Measurements from ENCODE around the gene MLX.

Gene MLX

GRCh38 chr17:42566883-42567573 is at the start of gene MLX:
MLX (plus strand) TSS chr17:42567100; CDS start chr17:42567125, 25 bp downstream.
- DNase-seq, result peak; percentile 91

DNA sequence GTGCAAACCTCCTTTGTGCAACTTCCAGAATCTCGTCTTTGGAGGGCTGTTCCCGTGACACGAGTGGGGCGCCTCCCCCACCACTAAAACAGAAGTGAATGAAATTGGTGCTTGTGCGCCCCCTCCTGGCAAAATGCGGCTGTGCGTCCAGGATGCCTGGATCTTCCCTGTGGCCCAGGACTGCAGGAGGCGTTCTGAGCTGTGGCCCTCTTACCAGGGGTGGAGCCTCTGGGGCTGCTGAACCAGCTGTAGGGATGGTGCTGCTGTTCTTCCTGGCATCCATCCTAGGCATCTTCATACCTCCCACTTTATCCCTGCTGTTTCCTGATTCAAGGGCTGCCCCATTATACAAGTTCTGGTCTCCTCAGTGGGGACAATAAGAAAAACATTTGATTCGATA is 49.4 kb upstream of the MLX start:
- peak; percentile 84 for DNase-seq

DNA sequence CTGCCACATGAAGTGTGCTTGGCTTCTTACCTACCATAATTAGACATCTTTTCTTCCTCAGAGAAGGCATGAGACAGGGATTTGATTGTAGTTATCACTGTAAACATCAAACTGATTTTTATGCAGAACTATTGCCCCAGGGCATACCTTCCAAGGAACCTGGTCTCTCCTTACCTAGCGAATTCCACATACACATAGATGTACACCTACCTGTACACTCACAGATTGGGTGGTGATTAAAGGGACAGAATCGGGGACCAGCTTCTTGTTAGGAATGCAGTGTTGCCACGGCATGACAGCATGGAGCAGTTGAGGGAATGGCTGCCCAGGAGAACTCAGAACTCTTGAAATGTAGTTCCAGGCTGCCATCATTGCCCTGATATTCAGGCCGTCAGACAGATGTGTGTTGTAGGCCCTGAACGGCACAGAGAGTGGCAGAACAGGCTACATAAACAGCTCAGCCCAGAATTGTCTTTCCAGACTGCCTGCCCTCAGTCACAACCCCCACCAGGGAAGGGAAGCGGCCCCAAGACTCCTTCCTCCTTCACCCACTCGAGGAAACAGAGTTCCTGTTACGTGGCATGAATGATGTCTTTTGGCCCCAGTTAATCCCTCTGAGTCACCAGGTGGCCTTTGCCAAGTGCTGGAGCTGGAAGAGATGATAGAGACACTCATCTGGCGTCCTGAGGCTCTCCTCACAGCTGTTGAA is 48.7 kb upstream of the MLX start:
- DNase-seq, result no peak

DNA sequence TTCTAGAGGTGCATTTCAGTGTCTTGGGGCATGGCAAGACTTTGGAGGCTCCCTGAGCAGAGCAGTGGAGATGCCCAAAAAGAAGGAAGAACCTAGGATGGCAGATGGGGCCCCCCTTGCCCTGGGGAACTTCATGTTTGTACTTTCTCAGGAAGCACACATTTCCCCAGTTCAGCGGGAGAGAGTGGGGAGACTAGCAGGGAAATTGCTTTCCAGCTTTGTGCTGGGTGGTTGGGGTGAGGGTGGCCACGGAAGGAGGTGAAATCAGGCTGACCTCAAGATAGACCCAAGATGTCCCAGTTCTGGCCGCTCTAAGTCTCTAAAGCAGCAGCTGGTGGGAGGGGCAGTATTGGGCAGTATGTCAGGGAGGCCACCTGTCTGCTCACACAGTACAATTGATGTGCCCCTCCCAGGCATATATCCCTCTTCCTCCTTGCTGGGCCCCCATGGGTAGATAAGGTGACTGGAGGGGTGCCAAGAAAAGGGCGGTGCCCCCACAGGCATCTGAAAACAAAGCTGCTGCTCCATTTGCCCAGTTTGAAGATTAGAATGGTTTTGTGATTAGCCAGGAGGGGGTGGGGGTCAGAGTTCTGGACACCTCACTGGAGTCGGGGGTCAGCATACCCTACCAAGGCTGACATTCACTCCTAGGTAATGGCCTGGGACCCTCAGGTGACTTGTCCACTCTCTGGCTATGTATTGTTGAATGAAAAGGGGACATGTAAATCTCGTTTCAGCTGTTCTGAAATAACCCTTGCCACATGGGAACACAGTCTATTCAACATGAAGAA is 48.0 kb upstream of the MLX start:
- no peak for DNase-seq

DNA sequence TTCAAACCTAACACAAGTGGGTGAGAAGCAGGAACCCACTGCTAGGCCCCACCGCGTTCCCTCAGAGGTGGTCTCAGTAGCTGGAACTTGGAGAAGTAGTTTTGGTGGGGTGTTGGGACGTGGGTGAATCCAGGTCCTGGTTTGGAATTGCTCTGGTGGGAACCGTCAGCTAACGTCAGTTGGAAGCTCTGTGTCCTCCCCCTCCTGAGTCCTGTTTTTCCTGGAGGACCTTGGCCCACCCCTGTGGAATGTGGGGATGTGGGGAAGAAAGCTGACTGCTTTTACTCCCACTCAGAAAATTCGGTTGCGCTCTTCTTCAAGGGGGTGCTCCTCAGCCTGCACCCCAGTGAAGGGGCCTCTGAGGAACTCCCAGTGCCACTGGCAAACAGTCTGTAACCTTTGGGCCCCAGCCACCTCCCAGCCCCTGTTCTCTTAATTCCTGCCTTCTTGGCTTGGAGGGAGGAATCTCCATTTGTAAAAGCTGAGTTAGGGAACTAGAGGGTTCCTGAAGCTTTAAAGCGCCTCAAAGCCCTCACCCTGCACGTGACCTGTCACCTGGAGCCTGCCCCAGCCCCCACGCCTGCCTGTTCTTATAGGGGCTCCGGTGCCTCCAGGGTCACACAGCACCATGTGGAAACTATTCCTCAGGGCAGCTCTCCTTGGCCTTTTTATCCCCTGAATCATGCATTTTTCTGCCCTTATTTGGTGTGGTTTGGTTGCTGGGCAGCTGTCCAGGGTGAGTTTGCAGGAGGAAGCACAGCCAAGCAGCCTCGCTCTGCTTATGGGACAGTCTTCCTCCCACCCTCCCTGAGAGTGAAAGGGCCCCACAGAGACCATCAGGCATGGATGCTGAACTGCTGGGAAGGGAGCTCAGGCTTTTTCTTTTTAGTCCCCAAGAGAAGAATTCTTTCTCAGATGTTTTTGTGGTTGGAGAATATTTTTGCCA is 47.1 kb upstream of the MLX start:
- no peak for DNase-seq

GRCh38 chr17:42520540-42520951 is 46.4 kb upstream of the MLX start:
- DNase-seq, result peak; percentile 49

- DNase-seq, result no peak
These were observed 45.9 kb upstream of the MLX start for GRCh38 chr17:42521036-42521435.

DNA sequence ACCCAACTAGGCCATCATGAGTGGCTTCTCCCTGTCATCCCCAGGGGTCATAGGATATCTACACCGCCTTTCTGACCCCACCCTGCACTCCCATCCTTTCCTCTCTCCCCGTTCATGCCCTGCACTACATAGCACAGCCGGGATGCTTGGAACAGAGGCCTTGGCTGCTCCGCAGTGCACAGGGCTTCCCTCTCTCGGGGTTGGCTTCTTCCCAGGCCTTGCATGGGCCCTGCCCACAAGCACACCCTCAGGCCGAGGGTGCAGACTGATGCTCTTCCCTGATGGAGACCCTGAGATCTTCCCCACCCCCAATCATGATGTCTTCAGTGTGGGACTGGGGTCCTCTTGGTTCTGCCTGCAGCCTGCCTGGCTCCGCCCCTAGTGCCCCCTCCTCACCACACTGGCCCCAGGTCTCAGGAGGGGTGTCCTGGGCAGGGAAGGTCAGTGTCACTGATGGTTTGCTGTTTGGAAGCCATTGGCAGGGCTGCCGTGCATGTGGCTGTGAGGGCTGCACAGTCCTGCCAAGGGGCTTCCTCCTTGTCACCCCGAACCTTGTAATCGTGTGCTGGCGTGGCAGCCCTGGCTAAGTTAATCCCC is 45.1 kb upstream of the MLX start:
- no peak for DNase-seq

GRCh38 chr17:42522263-42522790 is 44.6 kb upstream of the MLX start:
- no peak for DNase-seq

DNA sequence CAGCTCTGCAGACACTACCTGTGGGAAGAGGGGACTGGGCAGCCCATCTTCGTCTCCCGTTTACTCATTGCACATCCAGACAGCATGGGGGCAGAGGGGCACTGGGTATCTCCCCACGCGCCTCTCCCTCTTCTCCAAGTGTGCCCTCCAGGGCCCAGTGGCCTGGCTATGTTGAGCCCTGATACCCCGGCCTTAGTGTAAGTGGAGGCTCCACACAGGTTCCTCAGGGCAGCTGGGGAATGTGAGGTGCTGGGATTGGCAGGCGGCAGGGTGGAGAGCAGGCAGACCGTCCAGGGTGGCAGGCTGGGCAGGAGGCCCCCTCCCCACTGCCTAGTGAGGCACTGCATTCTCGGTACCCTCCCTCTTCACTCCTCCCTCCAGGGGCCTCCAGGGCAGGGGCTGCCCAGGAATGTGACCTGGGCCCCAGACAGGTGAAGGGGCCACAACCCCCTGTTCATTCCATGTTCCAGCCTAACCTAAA is 44.1 kb upstream of the MLX start:
- no peak for DNase-seq

GRCh38 chr17:42525221-42525620 is 41.7 kb upstream of the MLX start:
- DNase-seq, result no peak

- DNase-seq, result no peak
These were observed 40.9 kb upstream of the MLX start for GRCh38 chr17:42526031-42526444.

DNA sequence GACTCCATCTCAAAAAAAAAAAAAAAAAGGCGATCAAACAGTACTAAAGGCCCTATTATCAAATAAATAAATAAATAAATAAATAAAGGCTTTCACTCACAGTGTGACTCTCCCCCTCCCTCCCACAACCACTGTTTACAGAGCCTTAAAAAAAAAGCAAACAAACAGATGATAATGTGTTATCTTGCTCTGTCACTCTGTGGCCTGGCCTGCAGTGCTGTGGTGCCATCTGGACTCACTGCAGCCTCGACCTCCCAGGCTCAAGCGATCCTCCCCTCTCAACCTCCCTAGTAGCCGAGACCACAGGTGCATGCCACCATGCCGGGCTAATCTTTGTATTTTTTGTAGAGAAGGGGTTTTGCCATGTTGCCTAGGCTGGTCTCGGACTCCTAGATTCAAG is 39.0 kb upstream of the MLX start:
- DNase-seq, result no peak

DNA sequence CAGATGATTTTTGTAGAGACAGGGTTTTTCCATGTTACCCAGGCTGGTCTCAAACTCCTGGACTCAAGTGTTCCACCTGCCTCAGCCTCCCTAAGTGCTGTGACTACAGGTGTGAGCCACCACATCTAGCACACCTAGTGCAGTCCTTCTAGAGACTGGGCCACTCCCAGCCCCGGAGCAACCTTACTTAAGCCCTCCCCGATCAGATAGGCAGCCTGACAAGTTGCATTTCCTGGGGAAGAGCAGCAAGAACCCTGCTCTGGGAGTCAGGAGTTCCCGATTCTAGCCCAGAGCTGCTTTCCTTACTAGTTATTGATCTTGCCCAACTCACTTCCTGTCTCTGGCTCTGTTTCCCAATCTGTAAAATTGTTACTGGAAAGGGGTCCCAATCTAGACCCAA is 37.8 kb upstream of the MLX start:
- no peak for DNase-seq

DNA sequence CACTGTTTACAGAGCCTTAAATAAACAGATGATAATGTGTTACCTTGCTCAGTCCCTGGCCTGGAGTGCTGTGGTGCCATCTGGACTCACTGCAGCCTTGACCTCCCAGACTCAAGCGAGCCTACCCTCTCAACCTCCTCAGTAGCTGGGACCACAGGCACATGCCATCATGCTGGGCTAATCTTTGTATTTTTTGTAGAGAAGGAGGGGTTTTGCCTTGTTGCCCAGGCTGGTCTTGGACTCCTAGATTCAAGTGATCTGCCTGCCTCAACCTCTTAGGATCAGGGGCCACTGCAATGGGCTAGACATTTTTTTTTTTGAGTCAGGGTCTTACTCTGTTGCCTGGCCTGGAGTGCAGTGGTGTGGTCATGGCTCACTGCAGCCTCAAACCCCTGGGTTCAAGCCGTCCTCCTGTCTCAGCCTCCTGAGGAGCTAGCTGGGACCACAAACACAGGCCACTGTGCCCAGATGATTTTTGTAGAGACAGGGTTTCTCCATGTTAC is 35.9 kb upstream of the MLX start:
- no peak for DNase-seq

DNA sequence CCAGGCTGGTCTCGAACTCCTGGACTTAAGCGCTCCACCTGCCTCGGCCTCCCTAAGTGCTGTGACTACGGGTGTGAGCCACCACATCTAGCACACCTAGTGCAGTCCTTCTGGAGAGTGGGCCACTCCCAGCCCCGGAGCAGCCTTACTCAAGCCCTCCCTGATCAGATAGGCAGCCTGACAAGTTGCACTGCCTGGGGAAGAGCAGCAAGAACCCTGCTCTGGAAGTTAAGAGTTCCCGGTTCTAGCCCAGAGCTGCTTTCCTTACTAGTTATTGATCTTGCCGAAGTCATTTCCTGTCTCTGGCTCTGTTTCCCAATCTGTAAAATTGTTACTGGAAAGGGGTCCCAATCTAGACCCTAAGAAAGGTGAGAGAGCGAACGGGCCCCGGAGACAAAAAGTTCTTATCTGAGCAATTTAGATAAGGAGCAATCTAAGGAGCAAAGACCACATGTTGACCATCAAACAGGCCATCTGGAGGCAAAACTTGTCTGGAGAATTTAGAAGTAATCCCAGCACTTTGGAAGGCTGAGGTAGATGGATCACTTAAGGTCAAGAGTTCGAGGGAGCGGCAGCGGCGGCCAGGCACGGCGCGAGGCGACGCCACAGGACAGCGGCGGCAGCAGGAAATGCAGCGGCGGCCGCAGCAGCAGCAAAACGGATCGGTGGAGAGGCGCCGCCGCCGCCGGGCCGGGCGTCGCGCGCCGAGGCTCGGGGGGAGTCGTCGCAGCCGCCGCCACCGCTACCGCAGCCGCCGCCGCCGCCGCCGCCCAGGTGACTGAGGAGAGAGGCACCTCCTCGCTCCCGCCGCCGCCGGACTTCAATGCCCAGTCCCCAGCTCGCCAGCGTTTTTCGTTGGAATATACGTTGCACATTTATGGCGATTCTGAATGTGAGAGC is 35.2 kb upstream of the MLX start:
- peak; percentile 41 for DNase-seq

DNA sequence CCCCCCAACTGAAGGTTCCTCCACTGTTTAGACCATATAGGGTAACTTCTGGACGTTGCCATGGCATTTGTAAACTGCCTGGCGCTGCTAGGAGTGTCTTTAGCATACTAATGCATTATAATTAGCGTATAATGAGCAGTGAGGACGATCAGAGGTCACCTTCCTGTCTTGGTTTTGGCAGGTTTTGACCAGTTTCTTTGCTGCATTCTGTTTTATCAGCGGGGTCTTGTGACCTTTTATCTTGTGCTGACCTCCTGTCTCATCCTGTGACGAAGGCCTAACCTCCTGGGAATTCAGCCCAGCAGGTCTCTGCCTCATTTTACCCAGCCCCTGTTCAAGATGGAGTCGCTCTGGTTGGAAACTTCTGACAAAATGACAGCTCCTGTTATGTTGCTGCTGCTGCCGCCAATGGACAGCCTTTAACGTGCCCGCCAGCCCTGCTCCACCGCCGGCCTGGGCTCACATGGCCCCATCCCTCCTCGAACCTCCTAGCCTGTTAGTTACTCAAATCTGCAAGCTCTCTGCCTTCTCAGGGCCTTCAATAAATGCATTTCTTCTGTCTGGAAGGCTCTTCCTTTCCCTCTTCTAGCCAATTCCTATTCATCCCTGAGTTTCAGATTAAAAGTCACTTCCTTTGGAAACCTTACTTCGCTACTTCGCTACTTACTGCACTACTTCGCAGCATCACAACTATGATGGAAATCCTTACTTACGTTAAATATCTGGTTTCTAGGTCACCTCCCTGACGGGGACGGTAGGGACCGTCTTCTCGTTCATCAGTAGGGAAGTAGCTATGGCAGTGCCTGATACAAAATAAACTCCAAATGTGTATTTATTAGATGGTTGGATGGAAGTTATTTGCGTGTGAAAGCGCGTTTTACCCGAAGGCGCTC is 31.5 kb upstream of the MLX start:
- no peak for DNase-seq

- peak; percentile 81 for DNase-seq
These were observed 30.9 kb upstream of the MLX start, which contains the start of gene NAGLU for GRCh38 chr17:42536048-42536371. NAGLU (plus strand) TSS chr17:42536241; CDS start chr17:42536273, 32 bp downstream.

GRCh38 chr17:42536372-42537155 is 30.3 kb upstream of the MLX start:
- peak; percentile 68 for DNase-seq

Data from activated gamma-delta T cell treated with Interleukin-2 at 50 U/mL for 16 hours (primary cell).